ENCODE data around the gene FGF7. TPM values are rescaled to one million over a fixed set of nuclear protein-coding genes. Genes with fewer than 3 reads are reported as not detected.

Gene FGF7
- total RNA-seq, 2 experiments from 2014 or later = not detected

GRCh38 chr15:49424954-49425353 is 1.9 kb downstream of the FGF7 start:
- H3K9me3 Mint-ChIP-seq = no peaks in the 10 kb centered on the region
- no peaks in the 10 kb centered on the region for H3K27me3 Mint-ChIP-seq
- CTCF ChIA-PET = no interaction called here
- ATAC-seq (no peak), DNase-seq (no peak)
- H3K36me3 Mint-ChIP-seq (ENCODE audit: low read depth) = no peaks in the 10 kb centered on the region
- no peaks in the 10 kb centered on the region for H3K4me1 Mint-ChIP-seq (ENCODE audit: low read depth)
- H3K4me3 Mint-ChIP-seq = no peak overlapping the region
- intact Hi-C loops (cut with micrococcal nuclease) = loop anchor here (5.0 kb wide), 1 partner anchor 563 kb away; no protein-coding TSS in a partner anchor
- H3K27ac Mint-ChIP-seq = no peak overlapping the region
- TF ChIP-seq CTCF (IDR thresholded peaks at IDR 0.05) = no peak
- POLR2A ChIA-PET = no interaction called here

- DNase-seq (no peak), ATAC-seq (no peak)
- intact Hi-C loops (cut with micrococcal nuclease) = no loop called here
- Mint-ChIP-seq H3K4me1 (ENCODE audit: low read depth) (no peaks in the 10 kb centered on the region), H3K27ac (no peak overlapping the region), H3K4me3 (no peak overlapping the region), H3K27me3 (no peaks in the 10 kb centered on the region), H3K36me3 (ENCODE audit: low read depth) (no peaks in the 10 kb centered on the region), H3K9me3 (no peaks in the 10 kb centered on the region)
- no peak for TF ChIP-seq CTCF (IDR thresholded peaks at IDR 0.05)
- ChIA-PET POLR2A (no interaction called here), CTCF (interaction anchor here (1.0 kb wide), 1 partner anchor 566 kb away, joined by 3 read pairs; no protein-coding TSS in a partner anchor)
Observed at GRCh38 chr15:49427372-49427771, 4.3 kb downstream of the FGF7 start.

- DNase-seq = no peak
- no peaks in the 10 kb centered on the region for H3K36me3 Mint-ChIP-seq (ENCODE audit: low read depth)
- intact Hi-C loops (cut with micrococcal nuclease) = no loop called here
- no peak for TF ChIP-seq CTCF (IDR thresholded peaks at IDR 0.05)
- ChIA-PET POLR2A (no interaction called here), CTCF (interaction anchor here (1.0 kb wide), 1 partner anchor 567 kb away, joined by 3 read pairs; no protein-coding TSS in a partner anchor)
- no peaks in the 10 kb centered on the region for H3K9me3 Mint-ChIP-seq
- ATAC-seq = no peak
- H3K4me3 Mint-ChIP-seq = no peak overlapping the region
- H3K4me1 Mint-ChIP-seq (ENCODE audit: low read depth) = no peaks in the 10 kb centered on the region
- no peaks in the 10 kb centered on the region for H3K27me3 Mint-ChIP-seq
- no peak overlapping the region for H3K27ac Mint-ChIP-seq
Observed at GRCh38 chr15:49428409-49429095, 5.5 kb downstream of the FGF7 start.

- ATAC-seq = no peak
- Mint-ChIP-seq H3K4me3 (no peak overlapping the region), H3K27ac (no peak overlapping the region), H3K27me3 (no peaks in the 10 kb centered on the region), H3K4me1 (ENCODE audit: low read depth) (no peaks in the 10 kb centered on the region), H3K36me3 (ENCODE audit: low read depth) (no peaks in the 10 kb centered on the region), H3K9me3 (no peaks in the 10 kb centered on the region)
- ChIA-PET CTCF (no interaction called here), POLR2A (no interaction called here)
- DNase-seq = no peak
- no peak for TF ChIP-seq CTCF (IDR thresholded peaks at IDR 0.05)
- intact Hi-C loops (cut with micrococcal nuclease) = no loop called here
Observed at GRCh38 chr15:49430046-49430445, 7.0 kb downstream of the FGF7 start.

- ATAC-seq (no peak), DNase-seq (no peak)
- Mint-ChIP-seq H3K4me3 (no peak overlapping the region), H3K27ac (no peak overlapping the region), H3K9me3 (no peaks in the 10 kb centered on the region), H3K36me3 (ENCODE audit: low read depth) (no peaks in the 10 kb centered on the region), H3K27me3 (no peaks in the 10 kb centered on the region), H3K4me1 (ENCODE audit: low read depth) (peaks cover 2% of the 10 kb centered on the region)
- TF ChIP-seq CTCF (IDR thresholded peaks at IDR 0.05) = no peak
- POLR2A ChIA-PET = no interaction called here
- intact Hi-C loops (cut with micrococcal nuclease) = no loop called here
- CTCF ChIA-PET = no interaction called here
Observed at GRCh38 chr15:49435174-49435573, 12.1 kb downstream of the FGF7 start.

Measured in activated CD8-positive, alpha-beta T cell treated with anti-CD3 and anti-CD28 coated beads for 36 hours (primary cell).